Measurements from ENCODE around the gene PDIA2. TPM values are rescaled to one million over a fixed set of nuclear protein-coding genes. Genes with fewer than 3 reads are reported as not detected.

Gene PDIA2
- total RNA-seq, 1 experiment from 2014 or later: not detected

DNA sequence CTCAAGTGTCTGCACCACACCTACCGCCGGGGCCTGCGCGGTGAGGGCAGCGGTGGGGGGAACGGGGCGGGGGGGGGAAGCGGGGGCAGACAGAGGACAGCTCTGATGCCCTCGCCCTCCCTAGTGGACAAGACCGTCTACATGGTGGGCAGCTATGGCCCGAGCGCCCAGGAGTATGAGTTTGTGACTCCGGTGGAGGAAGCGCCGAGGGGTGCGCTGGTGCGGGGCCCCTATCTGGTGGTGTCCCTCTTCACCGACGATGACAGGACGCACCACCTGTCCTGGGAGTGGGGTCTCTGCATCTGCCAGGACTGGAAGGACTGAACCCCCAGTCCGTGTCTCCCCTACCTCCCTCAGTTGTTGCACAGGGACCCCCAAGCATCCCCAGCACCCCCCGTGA, 473 bp upstream of the PDIA2 start:
- H3K27me3 Mint-ChIP-seq (ENCODE audit: unreplicated experiment): peaks cover 28% of the 10 kb centered on the region
- intact Hi-C loops (cut with micrococcal nuclease; ENCODE audit: unreplicated experiment): no loop called here

DNA sequence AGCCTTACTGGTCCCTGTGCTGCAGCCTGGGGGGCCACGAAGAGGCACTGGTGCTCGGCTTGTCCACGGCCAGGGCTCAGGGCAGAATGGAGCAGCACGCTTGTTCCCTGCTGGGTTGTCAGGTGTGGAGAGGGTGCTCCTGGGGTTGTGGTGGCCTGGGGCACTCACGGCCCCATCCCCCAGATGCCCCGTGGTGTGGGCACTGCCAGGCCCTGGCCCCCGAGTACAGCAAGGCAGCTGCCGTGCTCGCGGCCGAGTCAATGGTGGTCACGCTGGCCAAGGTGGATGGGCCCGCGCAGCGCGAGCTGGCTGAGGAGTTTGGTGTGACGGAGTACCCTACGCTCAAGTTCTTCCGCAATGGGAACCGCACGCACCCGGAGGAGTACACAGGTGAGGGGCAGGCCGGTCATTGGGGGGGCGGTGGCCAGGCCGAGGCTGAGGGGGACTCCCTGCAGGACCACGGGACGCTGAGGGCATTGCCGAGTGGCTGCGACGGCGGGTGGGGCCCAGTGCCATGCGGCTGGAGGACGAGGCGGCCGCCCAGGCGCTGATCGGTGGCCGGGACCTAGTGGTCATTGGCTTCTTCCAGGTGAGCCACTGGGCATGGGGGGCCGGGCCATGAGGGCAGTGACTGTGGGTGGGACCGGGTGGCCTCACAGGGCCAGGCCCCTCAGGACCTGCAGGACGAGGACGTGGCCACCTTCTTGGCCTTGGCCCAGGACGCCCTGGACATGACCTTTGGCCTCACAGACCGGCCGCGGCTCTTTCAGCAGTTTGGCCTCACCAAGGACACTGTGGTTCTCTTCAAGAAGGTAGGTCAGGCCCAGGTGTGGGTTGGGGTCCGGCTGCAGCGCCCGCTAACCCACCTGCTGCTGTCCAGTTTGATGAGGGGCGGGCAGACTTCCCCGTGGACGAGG, 1.5 kb downstream of the PDIA2 start:
- TF ChIP-seq CTCF (IDR thresholded peaks at IDR 0.05; ENCODE audit: unreplicated experiment): no peak
- DNase-seq: no peak
- no peak overlapping the region for H3K4me3 Mint-ChIP-seq (ENCODE audit: low read depth, unreplicated experiment)
- peaks cover 1% of the 10 kb centered on the region for H3K4me1 Mint-ChIP-seq (ENCODE audit: low read depth, unreplicated experiment)
- intact Hi-C loops (cut with micrococcal nuclease; ENCODE audit: unreplicated experiment): no loop called here
- no TSS peak for BruUV-seq (replicated peaks)
- peaks cover 28% of the 10 kb centered on the region for H3K27me3 Mint-ChIP-seq (ENCODE audit: unreplicated experiment)
- CTCF ChIA-PET: no interaction called here
- no peaks in the 10 kb centered on the region for H3K9me3 Mint-ChIP-seq (ENCODE audit: low read depth, unreplicated experiment)
- no peak overlapping the region for H3K27ac Mint-ChIP-seq (ENCODE audit: unreplicated experiment)
- H3K36me3 Mint-ChIP-seq (ENCODE audit: insufficient read depth, unreplicated experiment): peaks cover 30% of the 10 kb centered on the region

More for the DNA sequence above, 473 bp upstream of the PDIA2 start:
- CTCF ChIA-PET: interaction anchor here (0.6 kb wide), 1 partner anchor 76 kb away, joined by 3 read pairs; no protein-coding TSS in a partner anchor
- H3K4me1 Mint-ChIP-seq (ENCODE audit: low read depth, unreplicated experiment): peaks cover 9% of the 10 kb centered on the region
- BruUV-seq (replicated peaks): no TSS peak
- H3K9me3 Mint-ChIP-seq (ENCODE audit: low read depth, unreplicated experiment): no peaks in the 10 kb centered on the region
- no peak overlapping the region for H3K27ac Mint-ChIP-seq (ENCODE audit: unreplicated experiment)
- H3K36me3 Mint-ChIP-seq (ENCODE audit: insufficient read depth, unreplicated experiment): peaks cover 16% of the 10 kb centered on the region
- DNase-seq: no peak
- no peak for TF ChIP-seq CTCF (IDR thresholded peaks at IDR 0.05; ENCODE audit: unreplicated experiment)
- no peak overlapping the region for H3K4me3 Mint-ChIP-seq (ENCODE audit: low read depth, unreplicated experiment)

DNA sequence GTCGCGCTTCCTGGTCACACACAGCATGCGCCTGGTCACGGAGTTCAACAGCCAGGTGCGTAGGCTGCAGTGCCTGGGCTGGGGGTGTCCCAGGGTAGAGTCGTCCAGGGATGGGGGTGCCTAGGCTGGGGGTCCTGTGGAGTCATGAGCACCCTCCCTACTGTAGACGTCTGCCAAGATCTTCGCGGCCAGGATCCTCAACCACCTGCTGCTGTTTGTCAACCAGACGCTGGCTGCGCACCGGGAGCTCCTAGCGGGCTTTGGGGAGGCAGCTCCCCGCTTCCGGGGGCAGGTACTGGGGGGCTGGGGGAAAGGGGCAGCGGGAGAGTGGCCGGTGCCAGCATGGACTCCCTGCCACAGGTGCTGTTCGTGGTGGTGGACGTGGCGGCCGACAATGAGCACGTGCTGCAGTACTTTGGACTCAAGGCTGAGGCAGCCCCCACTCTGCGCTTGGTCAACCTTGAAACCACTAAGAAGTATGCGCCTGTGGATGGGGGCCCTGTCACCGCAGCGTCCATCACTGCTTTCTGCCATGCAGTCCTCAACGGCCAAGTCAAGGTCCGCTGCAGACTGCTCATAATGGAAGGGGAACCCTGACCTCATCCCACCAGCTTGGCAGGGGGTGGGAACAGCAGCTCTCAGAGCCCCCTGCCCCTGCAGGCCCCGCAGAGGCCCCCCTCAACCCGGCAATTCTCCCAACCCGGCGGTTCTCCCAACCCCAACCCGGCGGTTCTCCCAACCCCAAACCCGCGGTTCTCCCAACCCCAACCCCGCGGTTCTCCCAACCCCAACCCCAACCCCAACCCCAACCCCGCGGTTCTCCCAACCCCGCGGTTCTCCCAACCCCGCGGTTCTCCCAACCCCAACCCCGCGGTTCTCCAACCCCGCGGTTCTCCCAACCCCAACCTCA, 2.4 kb downstream of the PDIA2 start:
- CTCF ChIA-PET: no interaction called here
- no peak for DNase-seq
- no peak overlapping the region for H3K27ac Mint-ChIP-seq (ENCODE audit: unreplicated experiment)
- no peaks in the 10 kb centered on the region for H3K4me1 Mint-ChIP-seq (ENCODE audit: low read depth, unreplicated experiment)
- peaks cover 37% of the 10 kb centered on the region for H3K36me3 Mint-ChIP-seq (ENCODE audit: insufficient read depth, unreplicated experiment)
- H3K9me3 Mint-ChIP-seq (ENCODE audit: low read depth, unreplicated experiment): no peaks in the 10 kb centered on the region
- H3K4me3 Mint-ChIP-seq (ENCODE audit: low read depth, unreplicated experiment): no peak overlapping the region
- H3K27me3 Mint-ChIP-seq (ENCODE audit: unreplicated experiment): peaks cover 28% of the 10 kb centered on the region
- intact Hi-C loops (cut with micrococcal nuclease; ENCODE audit: unreplicated experiment): no loop called here
- no TSS peak for BruUV-seq (replicated peaks)
- TF ChIP-seq CTCF (IDR thresholded peaks at IDR 0.05; ENCODE audit: unreplicated experiment): no peak

DNA sequence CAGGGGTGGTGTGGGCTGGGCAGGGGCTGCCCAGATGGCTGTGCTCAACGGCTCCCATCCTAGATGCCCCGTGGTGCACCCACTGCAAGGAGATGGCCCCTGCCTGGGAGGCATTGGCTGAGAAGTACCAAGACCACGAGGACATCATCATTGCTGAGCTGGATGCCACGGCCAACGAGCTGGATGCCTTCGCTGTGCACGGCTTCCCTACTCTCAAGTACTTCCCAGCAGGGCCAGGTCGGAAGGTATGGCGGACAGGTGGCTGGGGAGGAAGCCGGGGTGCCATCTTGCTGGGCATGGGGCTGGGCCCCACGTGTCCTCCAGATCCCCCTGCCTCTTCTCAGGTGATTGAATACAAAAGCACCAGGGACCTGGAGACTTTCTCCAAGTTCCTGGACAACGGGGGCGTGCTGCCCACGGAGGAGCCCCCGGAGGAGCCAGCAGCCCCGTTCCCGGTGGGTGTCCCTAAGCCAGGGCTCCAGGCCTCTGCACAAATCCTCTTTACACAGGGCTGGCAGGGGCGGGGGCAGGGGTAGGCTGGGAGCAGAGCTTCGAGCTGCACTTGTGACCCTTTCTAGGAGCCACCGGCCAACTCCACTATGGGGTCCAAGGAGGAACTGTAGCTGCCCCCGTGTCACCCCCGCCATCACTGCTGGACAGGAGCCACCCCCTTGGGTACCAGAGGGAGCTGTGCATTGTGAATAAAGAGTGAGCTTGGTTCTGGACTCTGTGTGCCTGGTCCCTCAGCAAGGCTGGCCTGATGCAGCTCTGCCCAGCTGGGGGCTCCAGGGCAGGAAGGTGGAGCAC, 3.7 kb downstream of the PDIA2 start:
- DNase-seq: no peak
- CTCF ChIA-PET: interaction anchor here (0.5 to 1.1 kb wide), 2 partner anchors 11 to 66 kb away, joined by 3 read pairs; partner anchors contain the start of gene RGS11
- BruUV-seq (replicated peaks): no TSS peak
- intact Hi-C loops (cut with micrococcal nuclease; ENCODE audit: unreplicated experiment): no loop called here
- H3K27ac Mint-ChIP-seq (ENCODE audit: unreplicated experiment): no peak overlapping the region
- H3K4me3 Mint-ChIP-seq (ENCODE audit: low read depth, unreplicated experiment): no peak overlapping the region
- H3K9me3 Mint-ChIP-seq (ENCODE audit: low read depth, unreplicated experiment): no peaks in the 10 kb centered on the region
- TF ChIP-seq CTCF (IDR thresholded peaks at IDR 0.05; ENCODE audit: unreplicated experiment): no peak
- H3K27me3 Mint-ChIP-seq (ENCODE audit: unreplicated experiment): peaks cover 15% of the 10 kb centered on the region
- H3K4me1 Mint-ChIP-seq (ENCODE audit: low read depth, unreplicated experiment): no peaks in the 10 kb centered on the region
- H3K36me3 Mint-ChIP-seq (ENCODE audit: insufficient read depth, unreplicated experiment): peaks cover 50% of the 10 kb centered on the region

Data from Calu3 (cell line).